Islet precursor cell (in vitro differentiated cells): ENCODE results near the gene CCDC102A.
"Not testable (repeated sequence)": the region's sequence is repeated elsewhere in the genome, so short reads cannot be mapped to it uniquely, and the experiment has no call there.

Experiments used
- DNase-seq: peaks from one replicate; pipeline ENCODE4 v3.0.0-alpha.2; 2018

Gene CCDC102A

DNA sequence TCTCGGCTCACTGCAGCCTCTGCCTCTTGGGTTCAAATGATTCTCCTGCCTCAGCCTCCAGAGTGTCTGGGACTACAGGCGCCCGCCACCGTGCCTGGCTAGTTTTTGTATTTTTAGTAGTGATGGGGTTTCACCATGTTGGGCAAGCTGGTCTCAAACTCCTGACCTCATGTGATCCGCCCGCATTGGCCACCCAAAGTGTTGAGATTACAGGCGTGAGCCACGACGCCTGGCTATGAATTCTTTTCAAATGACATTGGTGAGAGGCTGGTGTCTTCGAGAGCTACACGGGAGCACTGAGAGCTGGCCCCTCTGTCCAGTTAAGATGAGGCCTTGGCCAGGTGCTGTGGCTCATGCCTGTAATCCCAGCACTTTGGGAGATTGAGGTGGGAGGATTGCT is 36.4 kb downstream of the CCDC102A start:
- not testable (repeated sequence) for DNase-seq

DNA sequence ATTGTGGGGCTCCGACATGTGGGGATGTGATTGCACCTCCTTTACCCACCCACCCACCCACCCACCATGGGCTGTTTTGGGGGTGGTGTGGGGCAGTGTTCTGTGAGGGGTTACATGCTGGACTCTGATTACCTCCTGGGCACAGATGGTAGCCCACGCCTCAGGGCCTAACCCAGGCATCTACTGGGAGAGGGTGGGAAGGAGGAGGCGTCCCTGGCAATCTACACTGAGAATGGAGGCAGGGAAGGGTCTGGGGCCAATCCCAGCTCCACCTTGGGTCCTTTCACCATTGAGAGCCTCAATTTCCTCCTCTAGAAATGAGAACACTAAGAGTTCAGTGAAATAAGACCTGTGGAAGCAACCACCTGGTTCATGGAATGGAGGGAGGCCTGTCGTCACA is 38.3 kb downstream of the CCDC102A start:
- DNase-seq: no peak

DNA sequence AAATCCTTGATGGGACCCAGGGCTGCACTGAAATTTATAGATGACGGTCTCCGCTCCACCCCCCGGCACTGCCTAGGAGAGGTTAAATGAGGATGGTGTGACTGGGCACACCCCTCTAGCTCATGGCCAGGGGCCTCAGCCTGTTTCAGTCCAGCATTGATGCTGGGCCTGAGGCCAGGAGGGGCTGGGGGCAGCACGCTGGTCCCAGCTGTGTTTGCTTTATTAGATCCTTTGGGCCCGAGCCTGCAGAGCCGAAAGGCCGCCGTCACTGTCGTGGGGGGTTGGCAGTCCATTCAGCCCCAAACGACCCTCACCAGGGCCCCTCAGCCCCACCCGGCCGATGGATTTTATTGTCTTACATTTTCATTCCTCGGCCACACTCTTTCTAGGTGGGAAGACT is 39.2 kb downstream of the CCDC102A start:
- peak; percentile 49 for DNase-seq

DNA sequence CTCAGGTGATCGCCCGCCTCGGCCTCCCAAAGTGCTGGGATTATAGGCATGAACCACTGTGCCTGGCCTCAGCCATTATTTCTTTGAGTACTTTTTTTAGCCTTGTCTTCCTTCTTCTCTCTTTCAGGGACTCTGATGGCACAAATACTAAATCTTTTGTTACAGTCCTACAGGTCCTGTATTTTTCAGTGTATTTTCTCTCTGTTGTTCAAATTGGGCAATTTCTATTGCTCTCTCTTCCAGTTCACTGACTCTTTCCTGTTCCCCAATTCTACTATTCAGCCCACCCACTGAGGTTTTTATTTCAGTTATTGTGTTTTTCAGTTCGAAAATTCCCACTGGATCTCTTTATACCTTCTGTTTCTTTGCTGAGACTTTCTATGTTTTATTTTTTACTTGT is 42.6 kb downstream of the CCDC102A start:
- DNase-seq: no peak

DNA sequence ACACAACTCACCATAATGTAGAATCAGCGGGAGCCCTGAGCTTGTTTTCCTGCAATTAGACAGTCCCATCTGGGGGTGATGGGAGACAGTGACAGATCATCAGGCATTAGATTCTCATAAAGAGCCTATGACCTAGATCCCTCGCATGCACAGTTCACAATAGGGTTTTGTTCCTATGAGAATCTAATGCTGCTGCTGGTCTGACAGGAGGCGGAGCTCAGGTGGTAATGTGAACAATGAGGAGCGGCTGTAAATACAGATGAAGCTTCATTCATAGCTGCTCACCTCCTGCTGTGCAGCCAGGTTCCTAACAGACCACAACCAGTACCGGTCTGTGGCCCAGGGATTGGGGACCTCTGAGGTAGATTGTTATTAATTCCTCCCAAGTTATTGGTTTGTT is 47.1 kb downstream of the CCDC102A start:
- no peak for DNase-seq

DNA sequence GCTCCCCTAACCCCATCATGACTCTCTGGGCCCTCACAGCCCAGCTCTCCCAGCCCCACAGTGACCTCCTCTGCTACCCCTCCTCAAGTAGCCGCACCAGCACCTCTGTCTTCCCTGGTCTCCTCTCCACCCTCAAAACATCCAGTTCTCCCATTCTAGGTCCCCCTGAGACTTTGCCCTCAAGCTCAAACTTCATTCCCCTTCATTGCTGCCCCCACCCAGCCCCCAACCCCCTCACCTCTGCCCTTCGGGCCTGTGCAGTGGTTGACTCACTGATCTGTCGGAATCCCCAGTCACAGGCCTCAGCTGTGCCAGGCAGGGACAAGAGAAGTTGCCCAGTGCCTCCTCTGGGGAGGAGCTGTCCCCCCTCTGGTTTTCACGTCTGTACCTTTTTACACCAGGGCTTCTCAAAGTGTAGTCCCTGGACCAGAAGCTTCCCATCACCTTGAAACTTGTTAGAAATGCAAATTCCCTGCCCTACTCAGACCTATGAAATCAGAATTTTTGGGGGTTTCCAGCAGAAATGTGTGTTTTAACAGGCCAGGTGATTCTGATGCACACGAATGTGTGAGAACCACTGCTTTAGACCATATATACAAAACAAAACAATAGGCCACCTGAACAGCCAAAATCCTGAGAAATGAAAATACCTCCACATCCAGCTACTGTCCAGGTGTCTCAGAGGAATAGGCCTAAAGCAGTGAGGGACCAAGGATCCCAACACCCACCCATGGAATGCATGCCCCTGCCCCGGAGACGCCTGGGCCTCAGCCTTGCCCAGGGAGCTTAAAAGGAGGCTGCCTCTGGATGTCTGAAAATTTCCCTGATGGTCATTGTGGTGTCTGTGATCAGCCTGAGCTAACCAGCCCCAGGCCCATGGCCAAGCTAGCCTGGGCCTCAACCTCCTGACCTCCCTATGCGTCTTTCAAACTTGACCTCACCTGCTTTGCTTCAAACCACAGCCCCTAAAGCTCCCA is 49.2 kb downstream of the CCDC102A start:
- DNase-seq: peak; percentile 63

DNA sequence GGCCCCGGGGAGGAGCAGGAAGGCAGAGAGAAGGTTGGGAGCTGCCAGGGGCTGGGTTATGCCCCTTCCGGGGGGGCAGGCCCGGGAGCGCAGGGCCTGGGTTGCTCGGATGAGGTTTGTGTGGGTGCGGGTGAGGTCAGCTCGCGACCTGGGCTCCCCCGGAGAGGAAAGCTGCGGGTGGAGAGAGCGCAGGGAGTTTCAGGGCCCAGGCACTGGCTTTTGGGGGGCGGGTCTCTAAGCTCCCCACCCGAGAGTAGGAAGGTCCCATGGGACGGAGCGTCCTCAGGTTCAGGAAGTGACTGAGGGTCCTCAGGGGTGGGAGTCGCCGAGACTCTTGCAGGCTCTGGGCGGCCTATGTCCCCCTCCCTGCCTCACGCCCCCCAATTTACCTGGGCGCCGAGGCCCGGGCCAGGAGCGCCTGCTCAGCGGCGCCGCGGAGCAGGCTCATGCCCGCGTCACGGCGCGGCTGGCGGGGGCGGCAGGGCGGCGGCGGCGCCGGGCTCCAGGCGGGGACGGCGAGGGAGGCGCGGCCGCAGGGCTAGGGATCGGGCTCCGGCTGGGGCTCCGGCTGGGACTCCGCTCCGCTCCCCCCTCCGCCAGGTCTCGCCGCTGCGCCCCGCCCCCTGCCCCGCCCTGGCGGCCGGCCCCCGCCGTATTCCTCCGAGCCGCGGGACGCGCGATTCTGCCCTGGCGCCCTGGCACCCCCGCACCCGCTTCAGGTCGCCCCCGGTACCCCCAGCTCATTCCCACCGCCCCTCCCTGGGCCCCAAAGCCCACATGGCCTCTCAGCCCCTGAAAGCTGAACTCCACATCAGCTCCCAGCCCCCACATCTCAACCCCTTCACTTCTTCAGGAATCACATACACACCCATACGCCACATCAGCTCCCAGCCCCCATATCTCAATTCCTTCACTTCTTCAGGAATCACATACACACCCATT is 50.2 kb downstream of the CCDC102A start, which contains the start of gene DOK4:
TSS of gene DOK4 (minus strand) at position 578 of the 942 bp plus-strand sequence. CDS start 6,986 bp downstream, outside the sequence.
- peak; percentile 81 for DNase-seq

DNA sequence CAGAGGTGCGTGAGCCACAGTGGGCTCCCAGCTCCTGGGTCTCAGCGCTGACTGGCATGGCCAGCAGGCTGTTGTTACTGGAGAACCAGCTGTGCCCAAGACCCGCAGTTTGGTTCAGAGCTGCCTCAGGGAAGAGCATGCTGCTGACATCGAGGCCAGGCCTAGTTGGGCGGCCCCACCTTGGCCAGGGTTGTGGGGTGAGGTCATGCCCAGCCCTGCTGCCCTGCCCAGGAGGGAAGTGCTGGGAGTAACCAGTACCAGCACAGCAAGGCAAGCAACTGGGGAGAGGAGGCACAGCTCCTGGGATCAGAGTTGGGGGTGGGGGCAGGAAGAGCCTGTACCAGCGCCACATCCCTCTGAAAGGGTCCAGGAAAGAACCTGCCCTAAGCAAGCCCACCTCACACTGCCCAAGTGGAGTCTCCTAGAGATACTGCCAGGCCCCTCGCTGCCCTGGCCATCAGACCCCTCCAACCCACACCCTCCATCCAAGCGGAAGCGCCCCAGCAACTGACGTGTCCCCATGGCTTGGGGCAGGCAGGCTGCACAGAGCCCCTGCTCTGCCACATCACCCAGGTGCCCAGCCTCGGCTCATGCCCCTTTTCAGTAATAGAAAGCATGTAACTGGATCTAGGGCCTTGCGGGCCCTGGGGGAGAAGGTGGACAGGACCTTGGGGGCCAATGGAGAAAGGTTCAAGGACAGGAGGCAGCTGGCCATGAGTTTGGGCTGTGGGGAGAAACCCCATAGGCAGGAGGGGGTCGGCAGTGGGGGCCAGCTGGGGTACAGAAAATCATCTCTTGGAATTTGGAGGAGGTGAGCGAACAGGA is 51.1 kb downstream of the CCDC102A start:
- DNase-seq: no peak

DNA sequence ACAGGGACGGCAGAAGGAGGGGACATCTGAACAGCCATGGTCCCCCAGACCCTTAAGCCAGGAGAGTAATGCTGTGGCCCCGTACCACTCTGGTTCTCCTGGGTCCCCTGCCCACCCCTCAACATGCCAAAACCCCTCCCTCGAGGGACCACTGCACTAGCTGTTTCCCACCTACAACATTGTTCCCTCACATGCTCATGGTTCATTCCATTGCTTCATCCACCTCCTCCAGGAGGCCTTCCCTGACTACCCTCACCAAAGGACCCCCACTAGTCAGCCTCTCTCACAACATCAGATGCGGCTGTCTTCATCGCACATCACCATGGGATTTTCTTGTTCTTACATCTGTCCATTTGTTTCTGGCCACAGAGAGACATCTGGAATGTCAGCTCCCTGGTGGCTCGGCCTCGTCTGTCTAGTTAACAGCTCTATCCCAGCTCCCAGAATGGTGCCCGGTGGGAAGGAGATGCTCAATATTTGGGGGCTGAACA is 51.8 kb downstream of the CCDC102A start:
- DNase-seq: no peak

DNA sequence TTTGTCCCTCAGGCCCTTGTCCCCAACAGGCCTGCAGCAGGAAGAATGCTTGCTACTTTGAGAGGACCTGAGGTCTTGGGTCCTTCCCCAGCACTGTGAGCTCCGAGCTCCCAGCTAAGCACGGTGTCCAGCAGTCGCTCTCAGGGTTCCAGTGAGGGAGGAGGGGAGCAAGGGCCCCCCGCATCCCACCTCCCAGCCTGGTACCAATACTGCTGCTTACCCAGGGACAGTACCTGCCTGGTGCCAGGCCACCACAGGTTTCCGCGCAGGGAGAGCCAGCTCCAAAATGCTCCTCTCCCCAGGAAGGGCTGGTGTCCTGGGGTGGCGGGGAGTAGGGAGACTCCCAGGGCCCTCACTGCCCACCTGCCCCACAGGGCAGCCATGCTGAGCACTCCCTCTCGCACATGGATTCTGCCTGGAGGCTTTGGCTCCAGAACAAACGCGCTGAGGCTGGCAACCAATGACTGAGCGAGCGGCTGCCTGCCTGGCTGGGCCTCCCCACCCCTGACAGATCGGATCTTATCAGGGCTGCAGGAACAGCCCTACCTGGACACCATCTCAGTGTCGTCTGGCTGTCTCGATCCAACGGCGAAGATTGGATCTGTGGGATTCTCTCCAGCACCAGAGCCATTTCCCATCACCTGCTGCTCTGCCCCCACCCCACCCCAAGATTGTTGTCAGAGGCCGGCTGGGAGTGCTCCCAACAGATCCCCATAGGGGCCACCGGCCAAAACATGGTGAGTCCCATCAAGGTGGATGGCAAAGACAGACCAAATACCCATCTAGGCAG is 52.5 kb downstream of the CCDC102A start:
- DNase-seq: no peak

DNA sequence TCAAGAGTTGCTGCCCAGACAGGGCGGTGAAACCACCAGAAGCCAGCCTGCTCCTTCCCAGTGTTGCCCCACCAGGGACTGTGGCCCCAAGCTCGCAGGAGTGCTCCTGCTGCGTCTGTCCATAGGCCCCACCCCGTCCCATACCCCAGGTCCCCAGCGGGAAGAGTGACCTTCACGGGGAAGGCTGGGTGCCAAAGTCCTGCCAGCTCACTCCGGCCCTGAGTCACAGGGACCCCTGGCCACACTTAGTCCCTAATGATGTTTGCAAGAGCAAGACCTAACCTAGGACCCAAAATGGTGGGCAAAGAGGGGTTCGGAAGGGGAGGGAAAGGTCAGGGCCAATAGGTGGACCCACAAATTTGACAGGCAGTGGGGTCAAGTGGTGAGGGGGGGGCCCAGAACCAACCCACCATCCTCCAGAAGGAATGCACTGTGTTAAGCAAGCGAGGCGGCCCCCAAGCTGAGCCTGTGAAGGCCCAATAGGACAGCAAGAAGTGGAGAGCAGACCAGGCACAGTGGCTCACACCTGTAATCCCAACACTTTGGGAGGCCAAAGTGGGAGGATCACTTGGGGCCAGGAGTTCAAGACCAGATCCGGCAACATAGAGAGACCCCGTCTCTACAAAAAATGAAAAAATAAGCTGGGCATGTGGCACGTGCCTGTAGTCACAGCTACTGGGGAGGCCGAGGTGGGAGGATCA is 53.4 kb downstream of the CCDC102A start:
- DNase-seq: no peak

DNA sequence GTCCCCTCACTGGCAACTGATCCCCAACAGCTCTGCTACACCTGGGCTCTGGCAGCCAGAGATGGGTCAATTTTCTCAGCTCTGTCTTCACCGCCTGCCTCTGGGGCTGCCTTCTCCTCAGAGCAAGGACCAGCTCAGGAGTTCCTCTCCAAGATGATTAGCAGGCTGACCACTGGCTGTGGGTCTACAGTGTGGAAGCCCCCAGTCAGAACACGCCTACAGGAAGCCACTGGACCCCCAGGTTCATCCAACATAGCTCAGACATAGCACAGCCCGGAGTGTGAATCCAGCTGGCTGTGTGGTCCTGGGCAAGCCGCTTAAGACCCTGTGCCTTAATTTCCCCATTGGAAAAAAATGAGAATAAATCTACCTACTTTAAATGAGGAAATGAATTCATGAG is 55.0 kb downstream of the CCDC102A start:
- DNase-seq: no peak

DNA sequence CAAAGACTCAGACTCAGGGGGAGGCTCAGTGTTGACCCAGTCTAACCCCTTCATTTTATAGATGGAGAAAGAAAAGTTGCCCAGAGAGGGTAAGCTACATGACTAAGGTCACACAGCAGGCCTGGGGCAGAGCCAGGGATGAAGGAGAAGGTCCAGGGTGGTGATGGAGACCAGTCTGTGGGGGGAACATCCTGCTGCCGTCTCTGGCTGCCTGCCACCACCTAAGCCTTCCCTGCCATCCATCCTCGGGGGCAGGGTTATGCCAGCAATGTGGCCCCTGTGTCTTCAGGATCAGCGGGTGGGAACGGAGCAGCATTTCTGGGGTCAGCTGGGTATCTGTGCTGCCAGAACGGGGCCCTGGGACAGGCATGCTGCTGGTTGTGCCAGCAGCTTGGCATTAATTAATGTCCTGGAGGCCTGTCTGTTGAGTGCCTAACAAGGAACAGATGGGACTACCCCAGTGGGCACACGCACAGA is 55.6 kb downstream of the CCDC102A start:
- no peak for DNase-seq

DNA sequence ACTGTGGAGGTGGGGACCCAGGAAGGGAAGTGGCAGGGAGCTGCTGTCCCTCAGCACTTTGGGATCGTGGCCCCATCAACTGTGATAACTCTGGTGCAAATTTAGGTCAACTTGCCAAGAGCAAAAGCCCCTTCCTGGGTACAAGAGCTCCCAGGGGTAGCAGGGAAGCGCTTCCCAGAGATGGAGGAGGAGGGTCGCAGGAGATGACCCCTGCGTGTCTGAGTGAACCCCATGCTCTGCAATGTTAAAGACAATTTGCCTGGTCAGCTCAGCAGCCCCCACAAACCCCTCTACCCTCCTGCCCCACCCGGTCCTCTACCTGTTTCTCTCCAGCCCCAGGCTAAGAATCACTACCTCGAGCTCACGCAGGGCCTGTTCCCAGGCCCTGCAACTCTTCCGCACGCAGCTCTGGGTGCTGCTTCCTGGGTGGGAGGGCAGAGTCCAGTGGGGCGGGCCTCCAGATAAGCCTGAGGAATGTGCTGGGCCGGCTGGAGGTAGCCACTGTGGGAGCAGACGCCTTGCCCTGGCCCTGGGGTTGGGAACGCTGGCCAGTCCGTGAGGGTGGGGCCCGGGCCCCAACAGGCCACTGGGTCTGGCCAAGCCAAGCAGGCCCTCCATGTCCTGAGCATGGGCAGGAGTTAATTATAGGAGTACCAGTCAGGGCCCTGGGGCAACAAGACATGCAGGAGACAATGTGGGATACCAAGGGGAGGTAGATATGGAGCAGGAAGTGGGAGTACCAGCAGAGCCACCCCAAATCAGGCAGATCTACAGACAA is 56.2 kb downstream of the CCDC102A start:
- DNase-seq: peak; percentile 94

DNA sequence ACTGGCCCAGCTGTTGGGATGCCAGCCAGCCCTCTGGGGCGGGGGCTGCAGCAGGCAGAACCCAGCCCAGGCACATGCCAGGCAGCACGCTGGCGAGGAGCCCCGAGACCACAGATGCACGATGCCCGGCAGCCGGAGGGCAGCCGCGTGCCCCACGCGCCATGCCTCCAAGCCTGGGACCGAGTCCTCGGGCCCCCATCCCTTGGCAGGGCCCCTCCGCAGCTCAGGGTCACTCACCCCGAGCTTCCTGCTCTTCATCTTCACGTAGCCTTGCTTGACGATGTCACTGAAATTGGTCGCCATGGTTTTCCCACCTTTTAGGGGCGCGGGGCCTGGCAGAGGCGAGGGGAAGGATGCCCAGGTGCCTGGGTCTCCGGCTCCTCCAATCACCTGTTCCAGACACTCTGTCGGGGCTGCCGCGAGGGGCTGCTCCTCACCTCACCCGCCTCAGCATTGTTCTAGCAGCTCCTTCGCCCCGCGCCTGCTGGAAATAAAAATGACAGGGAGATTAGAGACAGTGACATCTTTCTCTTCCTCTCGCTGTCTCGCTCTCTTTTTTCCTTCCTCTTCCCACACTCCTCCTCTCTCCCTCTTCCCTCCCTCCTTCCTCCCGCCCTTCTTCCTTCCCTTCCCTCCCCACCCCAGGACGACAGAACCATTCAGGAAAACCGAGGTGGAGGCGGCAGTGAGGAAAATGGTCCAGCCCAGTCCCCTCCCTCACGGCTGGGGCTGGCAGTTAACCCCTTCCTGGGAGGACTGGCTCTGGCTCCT is 57.0 kb downstream of the CCDC102A start:
- peak; percentile 80 for DNase-seq

DNA sequence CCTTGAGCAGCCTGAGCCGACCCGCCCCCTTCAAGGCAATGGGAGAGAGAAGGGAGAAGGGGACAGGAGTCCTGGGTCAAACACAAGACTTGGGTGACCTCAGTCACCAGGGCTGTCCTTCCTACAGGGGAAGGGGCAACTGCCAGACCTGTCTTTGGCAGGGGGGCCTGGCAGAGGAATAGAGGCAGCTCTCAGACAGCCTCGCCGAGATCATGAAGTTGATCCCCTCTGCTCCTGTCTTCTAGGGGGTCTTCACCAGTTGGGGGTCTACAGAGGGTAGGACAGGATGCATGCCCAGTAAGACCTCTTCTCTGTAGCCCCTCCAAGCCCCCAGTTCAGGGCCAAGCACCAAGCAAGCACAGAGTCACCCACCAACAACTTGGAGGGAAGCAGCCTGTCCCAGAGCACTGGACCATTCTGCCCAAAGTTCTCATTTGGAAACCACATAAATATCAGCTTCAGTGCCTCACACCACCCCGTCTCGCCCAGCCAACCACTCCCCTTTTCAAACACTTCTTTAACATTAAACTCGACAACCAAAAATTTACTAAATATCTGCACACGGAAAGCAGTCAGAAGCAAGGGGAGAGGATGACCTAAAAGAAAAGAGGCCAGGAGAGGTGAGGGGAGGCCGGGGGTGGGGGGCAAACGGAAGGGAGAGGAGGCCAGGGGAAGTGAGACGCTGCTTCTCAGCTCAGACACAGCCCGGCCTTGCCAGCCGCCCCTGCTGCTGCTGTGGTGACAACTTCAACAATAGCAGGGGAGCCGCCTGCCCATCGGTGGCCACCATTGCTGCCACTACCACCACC is 57.8 kb downstream of the CCDC102A start:
- DNase-seq: no peak

DNA sequence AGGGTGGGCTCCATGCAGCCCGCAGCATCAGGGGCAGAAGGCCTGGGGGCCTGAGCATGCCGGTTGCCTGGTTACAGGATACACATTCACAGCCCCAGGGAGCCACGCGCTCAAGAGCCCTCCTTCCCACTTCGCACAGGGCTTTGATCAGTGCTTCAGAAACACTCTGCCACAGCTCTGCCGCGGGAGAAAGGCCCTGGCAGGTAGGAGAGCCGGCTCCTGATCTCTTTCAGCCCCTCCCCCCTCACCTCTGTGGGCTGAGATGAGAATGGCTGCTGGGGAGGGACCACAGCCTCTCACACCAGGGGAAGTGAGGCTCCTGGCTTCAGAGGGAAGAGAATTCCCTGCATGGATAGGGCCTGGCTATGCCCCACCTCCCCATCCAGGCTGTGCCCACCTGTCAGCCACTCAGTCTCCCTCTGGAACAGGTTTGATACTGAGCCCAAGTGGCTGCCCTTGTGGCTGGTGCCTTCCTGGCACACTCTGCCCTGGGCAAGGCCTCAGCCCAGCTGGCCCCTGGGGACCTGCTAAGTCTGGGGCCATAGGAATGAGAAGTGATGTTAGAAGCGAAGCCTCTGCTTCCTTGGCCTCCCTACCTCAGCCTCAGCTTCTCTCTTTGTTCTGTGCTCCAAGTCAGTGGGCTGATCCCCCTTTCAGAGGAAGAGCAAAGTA is 58.7 kb downstream of the CCDC102A start:
- peak; percentile 66 for DNase-seq
